Astrocyte of the spinal cord (primary cell): ENCODE results near the gene SMCO2.

ENCODE experiments used
- DNase-seq: peaks from one replicate; pipeline ENCODE4 v3.0.0; 2011; ENCODE audit warnings: low read depth, low spot score
- H3K4me3 ChIP-seq: 2 replicates; pipeline ENCODE4 v1.5.1; 2011; ENCODE audit warnings: low read depth, mild to moderate bottlenecking, low read length, moderate library complexity
- CTCF ChIP-seq: IDR thresholded peaks from 2 replicates; pipeline ENCODE4 v1.5.1; 2012; ENCODE audit warnings: low read depth, mild to moderate bottlenecking, low read length, inconsistent platforms
- in situ Hi-C: cut with HindIII; loops from 2 replicates; pipeline ENCODE4 v1.10.0; 2017; ENCODE audit warnings: low sequenced_read_pairs

SMCO2 gene

GRCh38 chr12:27434673-27435565, 11.6 kb upstream of the SMCO2 start:
- peak; percentile 67 for TF ChIP-seq CTCF
- in situ Hi-C loops = no loop called here
- peak; percentile 13 for DNase-seq
- H3K4me3 ChIP-seq = no peak overlapping the region

- TF ChIP-seq CTCF = no peak
- H3K4me3 ChIP-seq = no peak overlapping the region
- in situ Hi-C loops = no loop called here
- DNase-seq = no peak
Measured at GRCh38 chr12:27436029-27436428, 10.5 kb upstream of the SMCO2 start.

GRCh38 chr12:27436768-27437167, 9.8 kb upstream of the SMCO2 start:
- no peak overlapping the region for H3K4me3 ChIP-seq
- TF ChIP-seq CTCF = no peak
- in situ Hi-C loops = no loop called here
- no peak for DNase-seq

- no peak for DNase-seq
- in situ Hi-C loops = no loop called here
- no peak for TF ChIP-seq CTCF
Measured at GRCh38 chr12:27437839-27438238, 8.7 kb upstream of the SMCO2 start.

GRCh38 chr12:27447761-27448160, 1.2 kb downstream of the SMCO2 start:
- in situ Hi-C loops = no loop called here
- DNase-seq = no peak
- TF ChIP-seq CTCF = no peak
- no peak overlapping the region for H3K4me3 ChIP-seq

More at GRCh38 chr12:27437839-27438238, 8.7 kb upstream of the SMCO2 start:
- no peak overlapping the region for H3K4me3 ChIP-seq

GRCh38 chr12:27449026-27449425, 2.5 kb downstream of the SMCO2 start:
- no peak overlapping the region for H3K4me3 ChIP-seq
- DNase-seq = no peak
- TF ChIP-seq CTCF = no peak
- in situ Hi-C loops = no loop called here
